Loucy (cell line): ENCODE results near the gene POT1.

Source experiments
- H2AFZ ChIP-seq: fragments of 200-600 bp; sonication (generic); 2 replicates; pipeline ENCODE4 v1.6.0; 2016; ENCODE audit warnings: antibody characterized with exemption, mild to moderate bottlenecking, low read length, moderate library complexity
- H3F3A ChIP-seq: fragments of 200-600 bp; 2 replicates; pipeline ENCODE4 v1.6.0; 2016; ENCODE audit warnings: antibody characterized with exemption, low read depth, mild to moderate bottlenecking
- H3K27me3 ChIP-seq: fragments of 200-600 bp; sonication (generic); 2 replicates; pipeline ENCODE4 v1.6.1; 2014; ENCODE audit warnings: low read length, mild to moderate bottlenecking; ENCODE audit not compliant: insufficient read depth, poor library complexity, severe bottlenecking
- H3K36me3 ChIP-seq: fragments of 200-600 bp; sonication (generic); 2 replicates; pipeline ENCODE4 v1.6.1; 2016; ENCODE audit warnings: low read length; ENCODE audit not compliant: insufficient read depth
- H3K4me1 ChIP-seq: fragments of 200-600 bp; sonication (generic); 2 replicates; pipeline ENCODE4 v1.5.1; 2014; ENCODE audit warnings: low read length, mild to moderate bottlenecking; ENCODE audit not compliant: insufficient read depth, poor library complexity, severe bottlenecking
- H3K4me2 ChIP-seq: fragments of 200-600 bp; sonication (generic); 2 replicates; pipeline ENCODE4 v1.6.0; 2014; ENCODE audit warnings: antibody characterized with exemption, low read length, low read depth, mild to moderate bottlenecking; ENCODE audit not compliant: poor library complexity, severe bottlenecking
- H3K4me3 ChIP-seq: fragments of 200-600 bp; sonication (generic); 2 replicates; pipeline ENCODE4 v1.5.1; 2014; ENCODE audit warnings: low read length, mild to moderate bottlenecking, mixed read lengths; ENCODE audit not compliant: poor library complexity, severe bottlenecking
- H3K79me2 ChIP-seq: fragments of 200-600 bp; sonication (generic); 2 replicates; pipeline ENCODE4 v1.6.1; 2014; ENCODE audit warnings: low read length; ENCODE audit not compliant: insufficient read depth
- H3K9ac ChIP-seq: fragments of 200-600 bp; sonication (generic); 2 replicates; pipeline ENCODE4 v1.6.0; 2014; ENCODE audit warnings: mild to moderate bottlenecking, low read depth, low read length, moderate library complexity; ENCODE audit not compliant: poor library complexity, severe bottlenecking
- H3K9me2 ChIP-seq: fragments of 200-600 bp; sonication (generic); replicated peaks from 2 replicates; pipeline ENCODE4 v1.6.1; 2016; ENCODE audit warnings: low read depth, low read length, mixed read lengths
- H3K9me3 ChIP-seq: fragments of 200-600 bp; sonication (generic); 2 replicates; pipeline ENCODE4 v1.6.1; 2014; ENCODE audit warnings: mild to moderate bottlenecking, antibody characterized with exemption, low read length, low read depth; ENCODE audit not compliant: insufficient read depth
- H4K20me1 ChIP-seq: fragments of 200-600 bp; sonication (generic); 2 replicates; pipeline ENCODE4 v1.6.0; 2014; ENCODE audit warnings: antibody characterized with exemption, low read length, mild to moderate bottlenecking; ENCODE audit not compliant: insufficient read depth, poor library complexity, severe bottlenecking
- EZH2phosphoT487 ChIP-seq: fragments of 200-600 bp; IDR thresholded peaks from 2 replicates; pipeline ENCODE4 v1.6.1; 2018; ENCODE audit warnings: antibody characterized with exemption, mild to moderate bottlenecking, moderate library complexity, borderline replicate concordance
- TF ChIP-seq, protein P1 (sequence below): fragments of 200-600 bp; sonication (generic); conservative IDR thresholded peaks from 2 replicates; pipeline ENCODE4 v1.5.1; 2014; ENCODE audit warnings: mild to moderate bottlenecking, antibody characterized with exemption, low read length

POT1 gene

DNA sequence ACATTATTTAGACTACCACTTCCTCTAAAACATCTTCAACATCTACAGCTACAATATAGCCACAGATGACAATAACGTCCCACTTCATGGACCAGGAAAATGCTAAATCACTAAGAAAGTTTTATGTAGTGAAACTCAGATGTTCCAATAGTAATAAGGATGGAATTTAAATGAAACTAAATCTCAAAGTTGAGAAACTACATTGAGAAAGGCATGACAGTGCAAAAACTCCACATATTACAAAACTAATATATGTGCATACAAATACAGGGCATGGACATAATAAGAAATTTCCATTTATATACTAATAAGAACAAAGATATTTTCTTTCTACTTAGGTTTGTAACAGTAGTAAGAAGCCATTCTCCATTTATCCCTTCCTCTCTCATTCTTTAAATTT lies 31.1 kb downstream of the POT1 start:
- Histone ChIP-seq H2AFZ (no peak overlapping the region), H3K36me3 (peaks cover 30% of the 10 kb centered on the region), H4K20me1 (peaks cover 7% of the 10 kb centered on the region), H3K9me2 (no peaks in the 10 kb centered on the region), H3K79me2 (peaks cover 7% of the 10 kb centered on the region; the same call in 1 of the 2 replicates), H3K4me2 (no peak overlapping the region), H3K27me3 (no peaks in the 10 kb centered on the region), H3K4me1 (no peaks in the 10 kb centered on the region), H3F3A (no peaks in the 10 kb centered on the region), H3K9ac (no peak overlapping the region), H3K4me3 (no peak overlapping the region), H3K9me3 (no peaks in the 10 kb centered on the region)
- no peak for TF ChIP-seq EZH2phosphoT487
- TF ChIP-seq, protein P1, sequence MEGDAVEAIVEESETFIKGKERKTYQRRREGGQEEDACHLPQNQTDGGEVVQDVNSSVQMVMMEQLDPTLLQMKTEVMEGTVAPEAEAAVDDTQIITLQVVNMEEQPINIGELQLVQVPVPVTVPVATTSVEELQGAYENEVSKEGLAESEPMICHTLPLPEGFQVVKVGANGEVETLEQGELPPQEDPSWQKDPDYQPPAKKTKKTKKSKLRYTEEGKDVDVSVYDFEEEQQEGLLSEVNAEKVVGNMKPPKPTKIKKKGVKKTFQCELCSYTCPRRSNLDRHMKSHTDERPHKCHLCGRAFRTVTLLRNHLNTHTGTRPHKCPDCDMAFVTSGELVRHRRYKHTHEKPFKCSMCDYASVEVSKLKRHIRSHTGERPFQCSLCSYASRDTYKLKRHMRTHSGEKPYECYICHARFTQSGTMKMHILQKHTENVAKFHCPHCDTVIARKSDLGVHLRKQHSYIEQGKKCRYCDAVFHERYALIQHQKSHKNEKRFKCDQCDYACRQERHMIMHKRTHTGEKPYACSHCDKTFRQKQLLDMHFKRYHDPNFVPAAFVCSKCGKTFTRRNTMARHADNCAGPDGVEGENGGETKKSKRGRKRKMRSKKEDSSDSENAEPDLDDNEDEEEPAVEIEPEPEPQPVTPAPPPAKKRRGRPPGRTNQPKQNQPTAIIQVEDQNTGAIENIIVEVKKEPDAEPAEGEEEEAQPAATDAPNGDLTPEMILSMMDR, result no peak

DNA sequence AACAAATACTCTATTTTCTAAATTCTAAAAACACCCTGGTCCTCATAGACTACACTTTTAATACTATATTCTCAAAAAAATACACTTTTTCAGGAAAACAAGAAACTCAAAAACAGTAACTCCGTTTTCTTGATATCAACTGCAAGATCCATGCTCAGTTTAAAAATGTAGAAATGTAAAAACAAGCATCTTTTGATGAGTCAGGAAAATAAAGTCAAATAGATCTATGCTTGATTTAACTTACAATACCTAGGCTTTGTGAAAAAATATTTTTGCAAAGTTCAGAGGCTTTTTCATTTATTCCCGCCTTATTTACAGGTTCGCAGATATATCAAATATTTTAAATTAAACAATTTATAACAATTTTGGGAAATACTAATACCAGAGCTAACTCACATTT lies 33.6 kb downstream of the POT1 start:
- H3F3A ChIP-seq, result no peaks in the 10 kb centered on the region
- peaks cover 7% of the 10 kb centered on the region for H4K20me1 ChIP-seq
- no peaks in the 10 kb centered on the region for H3K27me3 ChIP-seq
- H3K36me3 ChIP-seq, result peaks cover 45% of the 10 kb centered on the region
- no peak overlapping the region for H3K9ac ChIP-seq
- peaks cover 7% of the 10 kb centered on the region; the same call in 1 of the 2 replicates for H3K79me2 ChIP-seq
- no peak overlapping the region for H3K4me2 ChIP-seq
- no peaks in the 10 kb centered on the region for H3K4me1 ChIP-seq
- no peak overlapping the region for H2AFZ ChIP-seq
- H3K4me3 ChIP-seq, result no peak overlapping the region
- TF ChIP-seq, protein P1, result no peak
- H3K9me2 ChIP-seq, result no peaks in the 10 kb centered on the region
- no peaks in the 10 kb centered on the region for H3K9me3 ChIP-seq

DNA sequence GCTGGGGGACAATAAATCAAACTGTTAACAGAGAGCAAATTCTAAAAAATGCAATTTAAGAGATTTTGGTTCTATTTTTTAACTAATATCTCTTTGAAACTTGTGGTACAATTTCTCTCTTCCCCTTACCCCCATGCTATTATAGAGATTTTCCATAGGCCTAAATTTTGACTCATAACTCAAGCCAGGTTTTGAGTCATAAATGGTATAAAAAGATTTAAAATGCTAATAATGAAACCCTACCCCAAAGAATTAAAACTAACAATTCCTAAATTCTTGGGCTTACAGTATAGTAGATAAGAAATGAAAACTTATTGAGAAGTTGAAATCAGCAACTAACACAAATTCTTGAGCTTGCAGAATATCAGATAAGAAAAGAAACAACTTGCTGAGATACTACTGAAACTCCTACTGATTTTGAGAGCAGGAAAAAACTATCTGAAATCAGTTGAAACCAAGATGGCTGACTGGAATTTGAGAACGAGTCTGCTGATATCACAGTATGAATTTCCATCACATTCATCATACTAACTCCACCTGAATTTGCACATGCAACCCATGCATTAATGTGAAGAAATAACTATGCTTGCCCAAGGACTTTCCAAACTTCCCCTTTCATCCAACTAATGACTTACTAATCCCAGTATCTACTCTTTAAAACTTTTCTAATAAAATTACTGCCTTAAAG lies 36.3 kb downstream of the POT1 start:
- Histone ChIP-seq H3K4me3 (no peak overlapping the region), H3K9me3 (no peaks in the 10 kb centered on the region), H2AFZ (no peak overlapping the region), H3K36me3 (peaks cover 63% of the 10 kb centered on the region), H3K9me2 (no peaks in the 10 kb centered on the region), H3K27me3 (no peaks in the 10 kb centered on the region), H4K20me1 (no peaks in the 10 kb centered on the region), H3K4me2 (no peak overlapping the region), H3K4me1 (no peaks in the 10 kb centered on the region), H3F3A (no peaks in the 10 kb centered on the region), H3K79me2 (no peaks in the 10 kb centered on the region), H3K9ac (no peak overlapping the region)
- TF ChIP-seq EZH2phosphoT487, result no peak
- TF ChIP-seq, protein P1, result no peak
